Measurements from ENCODE around the gene S100Z. TPM values are rescaled to one million over a fixed set of nuclear protein-coding genes. Genes with fewer than 3 reads are reported as not detected.

Gene S100Z
- total and polyA plus RNA-seq, 10 of the 15 experiments (the other 5 are each of a cell fraction or from before 2014, with no cell fraction given): 0.12 to 0.51 (median 0.30) TPM; not detected in 2

- Histone ChIP-seq H3K9me3 (replicated peaks; ENCODE audit: control insufficient read depth, insufficient read depth, low read length) (no peaks in the 10 kb centered on the region), H3K4me2 (ENCODE audit: control insufficient read depth, insufficient read depth) (no peak overlapping the region), H3K9ac (ENCODE audit: control insufficient read depth, insufficient read depth, low read length) (no peak overlapping the region), H3K4me1 (ENCODE audit: control insufficient read depth, insufficient read depth, low read length) (peaks cover 11% of the 10 kb centered on the region), H2AFZ (ENCODE audit: control insufficient read depth, low read depth, low read length) (no peak overlapping the region), H3K79me2 (ENCODE audit: control insufficient read depth, insufficient read depth, low read length) (no peaks in the 10 kb centered on the region), H3K27me3 (replicated peaks in 1 of 2; ENCODE audit: control insufficient read depth in 2 of 2, insufficient read depth in 2 of 2, low read length in 1 of 2) (no peaks in the 10 kb centered on the region; a peak in 1 of 4 replicates), H3K4me3 (no peak overlapping the region), H3K36me3 (ENCODE audit: control insufficient read depth in 2 of 2, insufficient read depth in 2 of 2, low read length in 1 of 2) (no peaks in the 10 kb centered on the region), H4K20me1 (ENCODE audit: control insufficient read depth, insufficient read depth) (no peaks in the 10 kb centered on the region), H3K27ac (ENCODE audit: control insufficient read depth, insufficient read depth) (no peak overlapping the region)
- 7% methylated on average over 2 of the region's 2 CpGs for WGBS (ENCODE audit: insufficient coverage, insufficient replicate concordance, low lambda C conversion rate, missing lambda C conversion rate)
- ATAC-seq: no peak
- DNase-seq (ENCODE audit: low read depth, low spot score): no peak
- ChIA-PET SMC1A (ENCODE audit: uncharacterized antibody, unreplicated experiment) (interaction anchor here (1.8 kb wide), 1 partner anchor 37 kb away, joined by 3 read pairs; no protein-coding TSS in a partner anchor), POLR2A (no interaction called here), CTCF (interaction anchor here (1.0 to 1.1 kb wide), 2 partner anchors 48 to 96 kb away, joined by 3 read pairs; no protein-coding TSS in a partner anchor), RAD21 (ENCODE audit: unreplicated experiment) (no interaction called here)
- BruUV-seq (replicated peaks): no TSS peak
- no peak for TF ChIP-seq ZNF274 (IDR thresholded peaks at IDR 0.05; ENCODE audit: insufficient read depth, insufficient read length)
- TF ChIP-seq CREM (IDR thresholded peaks at IDR 0.05; ENCODE audit: low read depth): no peak
- TF ChIP-seq MTA2 (IDR thresholded peaks at IDR 0.05; ENCODE audit: low read depth): no peak
- TF ChIP-seq USF1 (IDR thresholded peaks at IDR 0.05; ENCODE audit: borderline replicate concordance, extremely low read length, insufficient read depth, low read depth, low read length): no peak
- no peak for TF ChIP-seq SP1 (IDR thresholded peaks at IDR 0.05; ENCODE audit: low read depth, low read length)
- TF ChIP-seq MTA3 (IDR thresholded peaks at IDR 0.05; ENCODE audit: borderline replicate concordance, low read length): no peak
- TF ChIP-seq, protein P1, sequence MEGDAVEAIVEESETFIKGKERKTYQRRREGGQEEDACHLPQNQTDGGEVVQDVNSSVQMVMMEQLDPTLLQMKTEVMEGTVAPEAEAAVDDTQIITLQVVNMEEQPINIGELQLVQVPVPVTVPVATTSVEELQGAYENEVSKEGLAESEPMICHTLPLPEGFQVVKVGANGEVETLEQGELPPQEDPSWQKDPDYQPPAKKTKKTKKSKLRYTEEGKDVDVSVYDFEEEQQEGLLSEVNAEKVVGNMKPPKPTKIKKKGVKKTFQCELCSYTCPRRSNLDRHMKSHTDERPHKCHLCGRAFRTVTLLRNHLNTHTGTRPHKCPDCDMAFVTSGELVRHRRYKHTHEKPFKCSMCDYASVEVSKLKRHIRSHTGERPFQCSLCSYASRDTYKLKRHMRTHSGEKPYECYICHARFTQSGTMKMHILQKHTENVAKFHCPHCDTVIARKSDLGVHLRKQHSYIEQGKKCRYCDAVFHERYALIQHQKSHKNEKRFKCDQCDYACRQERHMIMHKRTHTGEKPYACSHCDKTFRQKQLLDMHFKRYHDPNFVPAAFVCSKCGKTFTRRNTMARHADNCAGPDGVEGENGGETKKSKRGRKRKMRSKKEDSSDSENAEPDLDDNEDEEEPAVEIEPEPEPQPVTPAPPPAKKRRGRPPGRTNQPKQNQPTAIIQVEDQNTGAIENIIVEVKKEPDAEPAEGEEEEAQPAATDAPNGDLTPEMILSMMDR (IDR thresholded peaks at IDR 0.05 in 2 of 3, conservative IDR thresholded peaks at IDR 0.05 in 1 of 3; ENCODE audit: control insufficient read depth in 2 of 3, extremely low read depth in 1 of 3, insufficient read depth in 1 of 3, low read depth in 3 of 3, low read length in 3 of 3): no peak
- FAIRE-seq: no peak
- intact Hi-C loops (cut with micrococcal nuclease; ENCODE audit: unreplicated experiment): no loop called here
- in situ Hi-C loops (cut with MboI): no loop called here
These were observed 114.2 kb downstream of the S100Z start for GRCh38 chr5:76964060-76964459.

Small RNA genes lying within 50 kb of the gene (small RNA-seq; reads per million reads assigned to genes)
- not detected for gene RN7SL208P
- gene RNU6ATAC36P: not detected

Other genes starting within 250 kb of the S100Z start
- gene F2RL2, start 226.6 kb upstream of the S100Z start, total RNA-seq (2014; rRNA removed): not detected in 2 replicates
- not detected in 2 replicates for gene F2RL2, start 226.6 kb upstream of the S100Z start, total RNA-seq (2014; rRNA removed; fragmentation: Illumina TruSeq; extraction: Trizol)
- not detected in 2 replicates for gene F2RL2, start 226.6 kb upstream of the S100Z start, total RNA-seq (2021)
- 0.08 and 0.09 TPM in 2 replicates for gene F2RL2, start 226.6 kb upstream of the S100Z start, polyA plus RNA-seq (2011; rRNA removed)
- 0.04 TPM in 1 of 2 replicates, not detected in the other for gene F2RL2, start 226.6 kb upstream of the S100Z start, polyA plus RNA-seq (2014; fragmentation: Illumina TruSeq; extraction: Trizol)
- under 1 TPM in 1 of 2 experiments, not detected in 1; 0.03 TPM for gene F2RL2, start 226.6 kb upstream of the S100Z start, polyA plus RNA-seq (2014; fragmentation: Nextera tagmentation; extraction: Ambion mirVana)
- 0.11 TPM in 1 of 2 replicates, not detected in the other for gene F2RL2, start 226.6 kb upstream of the S100Z start, polyA plus RNA-seq (2014; rRNA removed)
- under 1 TPM; 0.15 to 0.24 TPM for gene F2RL2, start 226.6 kb upstream of the S100Z start, polyA plus RNA-seq (2016; fragmentation: Nextera tagmentation; extraction: Ambion mirVana)
- gene F2R, start 133.9 kb upstream of the S100Z start, total RNA-seq (2014; rRNA removed): 5.8 and 7.2 TPM in 2 replicates
- 6.0 and 6.4 TPM in 2 replicates for gene F2R, start 133.9 kb upstream of the S100Z start, total RNA-seq (2014; rRNA removed; fragmentation: Illumina TruSeq; extraction: Trizol)
- gene F2R, start 133.9 kb upstream of the S100Z start, total RNA-seq (2021): 7.3 and 7.4 TPM in 2 replicates
- gene F2R, start 133.9 kb upstream of the S100Z start, polyA plus RNA-seq (2011; rRNA removed): 74.6 and 75.4 TPM in 2 replicates
- 8.9 and 9.2 TPM in 2 replicates for gene F2R, start 133.9 kb upstream of the S100Z start, polyA plus RNA-seq (2014; fragmentation: Illumina TruSeq; extraction: Trizol)
- gene F2R, start 133.9 kb upstream of the S100Z start, polyA plus RNA-seq (2014; fragmentation: Nextera tagmentation; extraction: Ambion mirVana): 1 to 10 TPM; 1.8 to 2.4 TPM
- gene F2R, start 133.9 kb upstream of the S100Z start, polyA plus RNA-seq (2014; rRNA removed): 7.4 and 8.8 TPM in 2 replicates
- gene F2R, start 133.9 kb upstream of the S100Z start, polyA plus RNA-seq (2016; fragmentation: Nextera tagmentation; extraction: Ambion mirVana): 10 to 100 TPM; 25.4 to 26.2 TPM
- 0.38 TPM in 1 of 2 replicates, not detected in the other for gene F2RL1, start 31.0 kb upstream of the S100Z start, total RNA-seq (2014; rRNA removed)
- not detected in 2 replicates for gene F2RL1, start 31.0 kb upstream of the S100Z start, total RNA-seq (2014; rRNA removed; fragmentation: Illumina TruSeq; extraction: Trizol)
- gene F2RL1, start 31.0 kb upstream of the S100Z start, total RNA-seq (2021): 0.10 and 0.16 TPM in 2 replicates
- 0.03 and 0.04 TPM in 2 replicates for gene F2RL1, start 31.0 kb upstream of the S100Z start, polyA plus RNA-seq (2011; rRNA removed)
- gene F2RL1, start 31.0 kb upstream of the S100Z start, polyA plus RNA-seq (2014; fragmentation: Illumina TruSeq; extraction: Trizol): not detected in 2 replicates
- gene F2RL1, start 31.0 kb upstream of the S100Z start, polyA plus RNA-seq (2014; fragmentation: Nextera tagmentation; extraction: Ambion mirVana): not detected
- 0.05 TPM in 1 of 2 replicates, not detected in the other for gene F2RL1, start 31.0 kb upstream of the S100Z start, polyA plus RNA-seq (2014; rRNA removed)
- gene F2RL1, start 31.0 kb upstream of the S100Z start, polyA plus RNA-seq (2016; fragmentation: Nextera tagmentation; extraction: Ambion mirVana): not detected
- not detected in 2 replicates for gene CRHBP, start 103.0 kb downstream of the S100Z start, total RNA-seq (2014; rRNA removed)
- gene CRHBP, start 103.0 kb downstream of the S100Z start, total RNA-seq (2014; rRNA removed; fragmentation: Illumina TruSeq; extraction: Trizol): 0.09 TPM in 1 of 2 replicates, not detected in the other
- gene CRHBP, start 103.0 kb downstream of the S100Z start, total RNA-seq (2021): not detected in 2 replicates
- gene CRHBP, start 103.0 kb downstream of the S100Z start, polyA plus RNA-seq (2011; rRNA removed): 0.04 and 0.24 TPM in 2 replicates
- gene CRHBP, start 103.0 kb downstream of the S100Z start, polyA plus RNA-seq (2014; fragmentation: Illumina TruSeq; extraction: Trizol): not detected in 2 replicates
- not detected for gene CRHBP, start 103.0 kb downstream of the S100Z start, polyA plus RNA-seq (2014; fragmentation: Nextera tagmentation; extraction: Ambion mirVana)
- gene CRHBP, start 103.0 kb downstream of the S100Z start, polyA plus RNA-seq (2014; rRNA removed): 0.11 and 0.32 TPM in 2 replicates
- not detected for gene CRHBP, start 103.0 kb downstream of the S100Z start, polyA plus RNA-seq (2016; fragmentation: Nextera tagmentation; extraction: Ambion mirVana)
- gene AGGF1, start 180.4 kb downstream of the S100Z start, total RNA-seq (2014; rRNA removed): 20.1 and 22.2 TPM in 2 replicates
- 20.0 and 20.3 TPM in 2 replicates for gene AGGF1, start 180.4 kb downstream of the S100Z start, total RNA-seq (2014; rRNA removed; fragmentation: Illumina TruSeq; extraction: Trizol)
- 19.6 and 21.1 TPM in 2 replicates for gene AGGF1, start 180.4 kb downstream of the S100Z start, total RNA-seq (2021)
- gene AGGF1, start 180.4 kb downstream of the S100Z start, polyA plus RNA-seq (2011; rRNA removed): 24.8 and 40.3 TPM in 2 replicates
- gene AGGF1, start 180.4 kb downstream of the S100Z start, polyA plus RNA-seq (2014; fragmentation: Illumina TruSeq; extraction: Trizol): 18.8 and 23.6 TPM in 2 replicates
- gene AGGF1, start 180.4 kb downstream of the S100Z start, polyA plus RNA-seq (2014; fragmentation: Nextera tagmentation; extraction: Ambion mirVana): 1 to 10 TPM; 7.3 to 9.4 TPM
- gene AGGF1, start 180.4 kb downstream of the S100Z start, polyA plus RNA-seq (2014; rRNA removed): 14.4 and 15.8 TPM in 2 replicates
- gene AGGF1, start 180.4 kb downstream of the S100Z start, polyA plus RNA-seq (2016; fragmentation: Nextera tagmentation; extraction: Ambion mirVana): 10 to 100 TPM; 35.6 to 43.4 TPM
- gene ZBED3, start 237.3 kb downstream of the S100Z start, total RNA-seq (2014; rRNA removed): 0.93 and 1.5 TPM in 2 replicates
- gene ZBED3, start 237.3 kb downstream of the S100Z start, total RNA-seq (2014; rRNA removed; fragmentation: Illumina TruSeq; extraction: Trizol): 1.6 and 1.9 TPM in 2 replicates
- gene ZBED3, start 237.3 kb downstream of the S100Z start, total RNA-seq (2021): 14.1 and 16.9 TPM in 2 replicates
- 3.4 and 5.0 TPM in 2 replicates for gene ZBED3, start 237.3 kb downstream of the S100Z start, polyA plus RNA-seq (2011; rRNA removed)
- 12.7 and 14.5 TPM in 2 replicates for gene ZBED3, start 237.3 kb downstream of the S100Z start, polyA plus RNA-seq (2014; fragmentation: Illumina TruSeq; extraction: Trizol)
- 1 to 10 TPM; 1.8 to 2.1 TPM for gene ZBED3, start 237.3 kb downstream of the S100Z start, polyA plus RNA-seq (2014; fragmentation: Nextera tagmentation; extraction: Ambion mirVana)
- gene ZBED3, start 237.3 kb downstream of the S100Z start, polyA plus RNA-seq (2014; rRNA removed): 6.7 and 7.9 TPM in 2 replicates
- gene ZBED3, start 237.3 kb downstream of the S100Z start, polyA plus RNA-seq (2016; fragmentation: Nextera tagmentation; extraction: Ambion mirVana): 1 to 10 TPM; 1.0 to 2.9 TPM